H7 (cell line): Measurements from ENCODE around the gene HMG20A. TPM values are rescaled to one million over a fixed set of nuclear protein-coding genes. Genes with fewer than 3 reads are reported as not detected.
A peak's percentile ranks its signal among the peaks of the same experiment; 100 is the strongest.

Experiments
- DNase-seq: peaks from one replicate; pipeline ENCODE4 v3.0.0; 2012
- H3K27me3 ChIP-seq: 2 replicates; pipeline ENCODE4 v1.6.0; 2011; ENCODE audit warnings: mild to moderate bottlenecking, low read length; ENCODE audit not compliant: control insufficient read depth, insufficient read depth
- H3K36me3 ChIP-seq: replicated peaks from 2 replicates; pipeline ENCODE4 v1.5.1; 2011; ENCODE audit warnings: low read length; ENCODE audit not compliant: control insufficient read depth, insufficient read depth
- H3K4me3 ChIP-seq: 2 replicates; pipeline ENCODE4 v1.5.1; 2011; ENCODE audit warnings: low read depth, mild to moderate bottlenecking, control low read depth, low read length, moderate library complexity; ENCODE audit not compliant: insufficient read depth
- total RNA-seq: library from RNA; depleted of rRNA; stranded (reverse); fragments of >200 nt; shearing (Covaris generic); gene quantifications from 2 replicates; pipeline ENCODE4 v1.2.3, GENCODE V29; 2014

Gene HMG20A
- total RNA-seq, 1 experiment from 2014 or later: 41.0 TPM

- DNase-seq: no peak
- peaks cover 4% of the 10 kb centered on the region for H3K27me3 ChIP-seq
- no peak overlapping the region for H3K4me3 ChIP-seq
- no peaks in the 10 kb centered on the region for H3K36me3 ChIP-seq
Observed at GRCh38 chr15:77414789-77415442, 5.8 kb upstream of the HMG20A start.

GRCh38 chr15:77415450-77416147 is 5.1 kb upstream of the HMG20A start:
- H3K27me3 ChIP-seq: peaks cover 4% of the 10 kb centered on the region
- no peak overlapping the region for H3K4me3 ChIP-seq
- no peaks in the 10 kb centered on the region for H3K36me3 ChIP-seq
- peak; percentile 19 for DNase-seq

- no peaks in the 10 kb centered on the region for H3K36me3 ChIP-seq
- H3K27me3 ChIP-seq: peaks cover 4% of the 10 kb centered on the region
- no peak overlapping the region for H3K4me3 ChIP-seq
- DNase-seq: no peak
Observed at GRCh38 chr15:77416148-77416455, 4.6 kb upstream of the HMG20A start.

GRCh38 chr15:77416954-77417353 is 3.7 kb upstream of the HMG20A start:
- H3K4me3 ChIP-seq: no peak overlapping the region
- peak; percentile 33 for DNase-seq
- H3K27me3 ChIP-seq: peaks cover 4% of the 10 kb centered on the region
- H3K36me3 ChIP-seq: no peaks in the 10 kb centered on the region

- no peaks in the 10 kb centered on the region for H3K36me3 ChIP-seq
- no peak for DNase-seq
- peaks cover 4% of the 10 kb centered on the region for H3K27me3 ChIP-seq
- H3K4me3 ChIP-seq: no peak overlapping the region
Observed at GRCh38 chr15:77417602-77418001, 3.1 kb upstream of the HMG20A start.

GRCh38 chr15:77418391-77418965 is 2.2 kb upstream of the HMG20A start:
- H3K36me3 ChIP-seq: no peaks in the 10 kb centered on the region
- H3K4me3 ChIP-seq: peak overlapping the region; percentile 74; the same call in 1 of the 2 replicates
- H3K27me3 ChIP-seq: peaks cover 4% of the 10 kb centered on the region
- DNase-seq: no peak

GRCh38 chr15:77418966-77419835 is 1.5 kb upstream of the HMG20A start:
- peaks cover 4% of the 10 kb centered on the region for H3K27me3 ChIP-seq
- H3K36me3 ChIP-seq: no peaks in the 10 kb centered on the region
- DNase-seq: peak; percentile 78
- peak overlapping the region; percentile 74 for H3K4me3 ChIP-seq

GRCh38 chr15:77419836-77420609 is 665 bp upstream of the HMG20A start, which contains the start of gene PEAK1:
Gene PEAK1 (minus strand): TSS chr15:77420104. CDS start chr15:77181926, 238,178 bp downstream.
- Histone ChIP-seq H3K4me3 (peak within 1 kb of the TSS; percentile 78), H3K27me3 (peaks cover 4% of the 10 kb centered on the region), H3K36me3 (no peaks in the 10 kb centered on the region)
- peak; percentile 96 for DNase-seq

- H3K27me3 ChIP-seq: peaks cover 1% of the 10 kb centered on the region; the same call in 1 of the 2 replicates
- no peaks in the 10 kb centered on the region for H3K36me3 ChIP-seq
- peak; percentile 33 for DNase-seq
- H3K4me3 ChIP-seq: peak overlapping the region; percentile 78
Observed at GRCh38 chr15:77421370-77421700, 647 bp downstream of the HMG20A start.

GRCh38 chr15:77425104-77425503 is 4.4 kb downstream of the HMG20A start:
- H3K36me3 ChIP-seq: no peaks in the 10 kb centered on the region

GRCh38 chr15:77426377-77426776 is 5.7 kb downstream of the HMG20A start:
- Histone ChIP-seq H3K27me3 (no peaks in the 10 kb centered on the region), H3K36me3 (no peaks in the 10 kb centered on the region), H3K4me3 (no peak overlapping the region)
- no peak for DNase-seq

More at GRCh38 chr15:77425104-77425503, 4.4 kb downstream of the HMG20A start:
- DNase-seq: no peak
- Histone ChIP-seq H3K4me3 (no peak overlapping the region), H3K27me3 (no peaks in the 10 kb centered on the region)

GRCh38 chr15:77426871-77427270 is 6.2 kb downstream of the HMG20A start:
- H3K27me3 ChIP-seq: no peaks in the 10 kb centered on the region
- no peak overlapping the region for H3K4me3 ChIP-seq
- DNase-seq: no peak
- H3K36me3 ChIP-seq: no peaks in the 10 kb centered on the region

- no peak for DNase-seq
- Histone ChIP-seq H3K4me3 (no peak overlapping the region), H3K27me3 (no peaks in the 10 kb centered on the region), H3K36me3 (no peaks in the 10 kb centered on the region)
Observed at GRCh38 chr15:77430213-77430612, 9.5 kb downstream of the HMG20A start.

GRCh38 chr15:77430652-77431051 is 10.0 kb downstream of the HMG20A start:
- no peak overlapping the region for H3K4me3 ChIP-seq
- no peak for DNase-seq
- H3K36me3 ChIP-seq: no peaks in the 10 kb centered on the region
- H3K27me3 ChIP-seq: no peaks in the 10 kb centered on the region
